GM19452 (cell line): ENCODE measurements around the gene LYPD4.
A peak's percentile ranks its signal among the peaks of the same experiment; 100 is the strongest.
"Not testable (repeated sequence)": the region's sequence is repeated elsewhere in the genome, so short reads cannot be mapped to it uniquely, and the experiment has no call there.

ENCODE experiments used
- ATAC-seq: cut with Tn5 transposase; IDR thresholded peaks from one replicate; pipeline ENCODE4 v1.9.1; 2021; ENCODE audit not compliant: unreplicated experiment

The LYPD4 gene

GRCh38 chr19:41875973-41876372, 31.5 kb upstream of the LYPD4 start:
- not testable (repeated sequence) for ATAC-seq

- ATAC-seq, result no peak
Measured at GRCh38 chr19:41872775-41873647, 28.5 kb upstream of the LYPD4 start.

- no peak for ATAC-seq
Measured at GRCh38 chr19:41872384-41872774, 27.9 kb upstream of the LYPD4 start.

- peak; percentile 46 for ATAC-seq
Measured at GRCh38 chr19:41871573-41872383, 27.3 kb upstream of the LYPD4 start.

GRCh38 chr19:41870401-41870873, 26.0 kb upstream of the LYPD4 start:
- no peak for ATAC-seq

GRCh38 chr19:41869374-41869955, 25.0 kb upstream of the LYPD4 start:
- ATAC-seq, result no peak

- ATAC-seq, result no peak
Measured at GRCh38 chr19:41868989-41869300, 24.5 kb upstream of the LYPD4 start.

- ATAC-seq, result no peak
Measured at GRCh38 chr19:41868120-41868988, 23.9 kb upstream of the LYPD4 start.

- no peak for ATAC-seq
Measured at GRCh38 chr19:41866284-41866683, 21.8 kb upstream of the LYPD4 start.

GRCh38 chr19:41864374-41864773, 19.9 kb upstream of the LYPD4 start:
- ATAC-seq, result no peak

GRCh38 chr19:41863209-41863931, 18.9 kb upstream of the LYPD4 start:
- no peak for ATAC-seq

- no peak for ATAC-seq
Measured at GRCh38 chr19:41862445-41862986, 18.0 kb upstream of the LYPD4 start.

GRCh38 chr19:41861846-41862245, 17.4 kb upstream of the LYPD4 start:
- no peak for ATAC-seq

- no peak for ATAC-seq
Measured at GRCh38 chr19:41861116-41861768, 16.8 kb upstream of the LYPD4 start.

GRCh38 chr19:41860419-41861115, 16.1 kb upstream of the LYPD4 start:
- no peak for ATAC-seq

GRCh38 chr19:41859618-41860418, 15.3 kb upstream of the LYPD4 start, which contains the start of gene RPS19:
RPS19 (plus strand) TSS chr19:41860255; CDS start chr19:41860775, 520 bp downstream.
- peak; percentile 77 for ATAC-seq

- ATAC-seq, result no peak
Measured at GRCh38 chr19:41859213-41859617, 14.7 kb upstream of the LYPD4 start.

- no peak for ATAC-seq
Measured at GRCh38 chr19:41853768-41854167, 9.3 kb upstream of the LYPD4 start.
